Measurements from ENCODE around the gene IGSF21. TPM values are rescaled to one million over a fixed set of nuclear protein-coding genes. Genes with fewer than 3 reads are reported as not detected.

Gene IGSF21
- total and polyA plus RNA-seq, 2 of the 4 experiments (the other 2 are of a cell fraction): not detected

GRCh38 chr1:18101508-18101907, 6.1 kb upstream of the IGSF21 start:
- Histone ChIP-seq H2AK5ac (ENCODE audit: low read depth, low read length) (no peak overlapping the region), H3K4ac (ENCODE audit: low read depth, low read length) (no peak overlapping the region), H3K9me3 (ENCODE audit: control insufficient read depth, insufficient read depth, low read length) (no peaks in the 10 kb centered on the region), H4K5ac (ENCODE audit: low read depth, low read length) (no peak overlapping the region), H2AFZ (replicated peaks; ENCODE audit: low read length, poor library complexity) (no peak overlapping the region), H3K56ac (ENCODE audit: extremely low read depth, insufficient read depth, low read length) (no peak overlapping the region), H3K36me3 (ENCODE audit: control insufficient read depth, insufficient read depth, low read length) (no peaks in the 10 kb centered on the region), H3K4me3 (ENCODE audit: insufficient read depth, low read depth, low read length) (no peak overlapping the region), H3K4me2 (ENCODE audit: low read depth, low read length) (no peak overlapping the region), H3K4me1 (ENCODE audit: control insufficient read depth, insufficient read depth, low read length) (no peaks in the 10 kb centered on the region), H3K79me1 (ENCODE audit: low read depth in 1 of 2, low read length in 2 of 2) (no peaks in the 10 kb centered on the region), H3K14ac (replicated peaks; ENCODE audit: low read depth, low read length) (no peak overlapping the region), H3K18ac (ENCODE audit: low read depth, low read length) (no peak overlapping the region), H3K27me3 (ENCODE audit: control insufficient read depth, insufficient read depth, low read length) (peaks cover 8% of the 10 kb centered on the region; the same call in 1 of the 2 replicates), H4K91ac (ENCODE audit: insufficient read depth, low read depth, low read length) (no peak overlapping the region), H4K20me1 (ENCODE audit: insufficient read depth, low read length) (peaks cover 5% of the 10 kb centered on the region; the same call in 1 of the 2 replicates), H2BK20ac (ENCODE audit: low read depth, low read length) (no peak overlapping the region), H2AK9ac (replicated peaks; ENCODE audit: low read depth, low read length, poor library complexity) (no peak overlapping the region), H3K23ac (ENCODE audit: low read depth, low read length) (no peak overlapping the region), H2BK15ac (ENCODE audit: low read depth, low read length) (no peak overlapping the region), H3K27ac (ENCODE audit: insufficient read depth, low read length) (no peak overlapping the region), H2BK120ac (ENCODE audit: low read depth, low read length) (no peak overlapping the region), H3K9me1 (ENCODE audit: insufficient read depth, low read length) (peaks cover 4% of the 10 kb centered on the region), H3K9ac (ENCODE audit: low read depth, low read length) (no peak overlapping the region), H2BK5ac (ENCODE audit: low read depth, low read length, poor library complexity, severe bottlenecking) (no peak overlapping the region), H4K8ac (ENCODE audit: low read depth in 2 of 2, low read length in 2 of 2) (no peak overlapping the region)
- dilution Hi-C loops (cut with HindIII; ENCODE audit: low sequenced_read_pairs, unreplicated experiment): no loop called here
- CTCF ChIA-PET: interaction anchor here (0.6 to 1.6 kb wide), 2 partner anchors 10 to 268 kb away, joined by 4 to 5 read pairs; no protein-coding TSS in a partner anchor
- DNase-seq: no peak
- TF ChIP-seq RAD21 (IDR thresholded peaks at IDR 0.05; ENCODE audit: low read length): no peak
- WGBS, 2 experiments (ENCODE audit: extremely low coverage in 2 of 2, insufficient read length in 1 of 2): 68% methylated on average over 2 of the region's 2 CpGs; no CpG with 5 or more reads in 1 of the 2 experiments
- POLR2A ChIA-PET (ENCODE audit: unreplicated experiment): no interaction called here
- in situ Hi-C loops (cut with MboI; ENCODE audit: low sequenced_read_pairs): loop anchor here (5.0 kb wide), 1 partner anchor 444 kb away; no protein-coding TSS in a partner anchor
- no TSS peak for BruUV-seq (replicated peaks)
- ATAC-seq (ENCODE audit: low read depth): no peak
- intact Hi-C loops (cut with micrococcal nuclease): loop anchor here (5.0 kb wide), 1 partner anchor 184 kb away; no protein-coding TSS in a partner anchor

Data from IMR-90 (cell line).